H9 (cell line): ENCODE measurements around the gene MRM2. TPM values are rescaled to one million over a fixed set of nuclear protein-coding genes. Genes with fewer than 3 reads are reported as not detected.

Experiments
- DNase-seq: peaks from one replicate; pipeline ENCODE4 v3.0.0-alpha.2; 2017
- H2AFZ ChIP-seq: one replicate; pipeline ENCODE4 v1.6.1; 2013; ENCODE audit warnings: mild to moderate bottlenecking, low read length, control low read depth, moderate library complexity
- H2AK5ac ChIP-seq: 2 replicates; pipeline ENCODE4 v1.6.1; 2013; ENCODE audit warnings: low read length, control low read depth, mixed read lengths; ENCODE audit not compliant: insufficient read length
- H2BK120ac ChIP-seq: one replicate; pipeline ENCODE4 v1.6.1; 2013; ENCODE audit warnings: low read depth, mild to moderate bottlenecking, low read length, control low read depth, inconsistent platforms; ENCODE audit not compliant: poor library complexity, severe bottlenecking
- H2BK12ac ChIP-seq: 2 replicates; pipeline ENCODE4 v1.6.1; 2013; ENCODE audit warnings: low read length, control low read depth, mixed read lengths, low read depth; ENCODE audit not compliant: insufficient read length
- H2BK15ac ChIP-seq: 2 replicates; pipeline ENCODE4 v1.6.1; 2013; ENCODE audit warnings: low read depth, low read length, control low read depth
- H2BK20ac ChIP-seq: one replicate; pipeline ENCODE4 v1.6.1; 2013; ENCODE audit warnings: low read depth, mild to moderate bottlenecking, low read length, control low read depth, inconsistent platforms; ENCODE audit not compliant: poor library complexity, severe bottlenecking
- H2BK5ac ChIP-seq: 2 replicates; pipeline ENCODE4 v1.6.1; 2013; ENCODE audit warnings: low read length, control low read depth, mixed read lengths; ENCODE audit not compliant: insufficient read length
- H3K14ac ChIP-seq: 2 replicates; pipeline ENCODE4 v1.6.1; 2013; ENCODE audit warnings: low read length, control low read depth; ENCODE audit not compliant: insufficient read depth
- H3K18ac ChIP-seq: 2 replicates; pipeline ENCODE4 v1.6.1; 2013; ENCODE audit warnings: low read depth, mild to moderate bottlenecking, mixed read lengths, low read length, control low read depth; ENCODE audit not compliant: insufficient read length
- H3K23ac ChIP-seq: 2 replicates; pipeline ENCODE4 v1.6.1; 2013; ENCODE audit warnings: low read length, control low read depth, mixed read lengths, low read depth; ENCODE audit not compliant: insufficient read length
- H3K23me2 ChIP-seq: 2 replicates; pipeline ENCODE4 v1.6.1; 2013; ENCODE audit warnings: low read depth, mild to moderate bottlenecking, mixed read lengths, low read length, control low read depth; ENCODE audit not compliant: insufficient read length, poor library complexity, severe bottlenecking
- H3K27ac ChIP-seq: 2 replicates; pipeline ENCODE4 v1.5.1; 2013; ENCODE audit warnings: low read length, control low read depth, mixed read lengths, low read depth; ENCODE audit not compliant: insufficient read length
- H3K27me3 ChIP-seq: 2 replicates; pipeline ENCODE4 v1.6.1; 2013; ENCODE audit warnings: low read length, control low read depth, inconsistent platforms; ENCODE audit not compliant: insufficient read depth
- H3K4ac ChIP-seq: 2 replicates; pipeline ENCODE4 v1.6.1; 2013; ENCODE audit warnings: low read depth, mild to moderate bottlenecking, control low read depth, inconsistent platforms, low read length, moderate library complexity
- H3K4me1 ChIP-seq: 2 replicates; pipeline ENCODE4 v1.6.1; 2013; ENCODE audit warnings: low read length, control low read depth, inconsistent platforms; ENCODE audit not compliant: insufficient read depth
- H3K4me2 ChIP-seq: 2 replicates; pipeline ENCODE4 v1.6.1; 2013; ENCODE audit warnings: low read length, control low read depth, mixed read lengths; ENCODE audit not compliant: insufficient read length, insufficient read depth
- H3K56ac ChIP-seq: 2 replicates; pipeline ENCODE4 v1.6.1; 2013; ENCODE audit warnings: low read depth, mild to moderate bottlenecking, mixed read lengths, low read length, control low read depth; ENCODE audit not compliant: insufficient read length
- H3K79me1 ChIP-seq: 2 replicates; pipeline ENCODE4 v1.6.1; 2013; ENCODE audit warnings: low read depth, mild to moderate bottlenecking, moderate library complexity, low read length, control low read depth, inconsistent platforms; ENCODE audit not compliant: insufficient read depth, poor library complexity, severe bottlenecking
- H3K79me2 ChIP-seq: 2 replicates; pipeline ENCODE4 v1.6.1; 2013; ENCODE audit warnings: low read length, control low read depth, inconsistent platforms; ENCODE audit not compliant: insufficient read depth
- H3K9ac ChIP-seq: 2 replicates; pipeline ENCODE4 v1.6.1; 2013; ENCODE audit warnings: low read length, control low read depth, mixed read lengths; ENCODE audit not compliant: insufficient read length; ENCODE audit errors: extremely low read depth
- H3K9me3 ChIP-seq: one replicate; pipeline ENCODE4 v1.6.1; 2013; ENCODE audit warnings: low read depth, low read length, inconsistent platforms; ENCODE audit not compliant: control insufficient read depth
- H3T11ph ChIP-seq: one replicate; pipeline ENCODE4 v1.6.1; 2013; ENCODE audit warnings: mild to moderate bottlenecking, low read length, control low read depth, inconsistent platforms
- H4K20me1 ChIP-seq: one replicate; pipeline ENCODE4 v1.6.1; 2013; ENCODE audit not compliant: control insufficient read depth, insufficient read length, insufficient read depth
- H4K5ac ChIP-seq: 2 replicates; pipeline ENCODE4 v1.6.1; 2013; ENCODE audit warnings: low read depth, mild to moderate bottlenecking, mixed read lengths, low read length, control low read depth; ENCODE audit not compliant: insufficient read length
- H4K8ac ChIP-seq: replicated peaks from 2 replicates; pipeline ENCODE4 v1.6.1; 2013; ENCODE audit warnings: low read length, control low read depth, mixed read lengths, low read depth; ENCODE audit not compliant: insufficient read length
- H4K91ac ChIP-seq: 2 replicates; pipeline ENCODE4 v1.6.1; 2013; ENCODE audit warnings: low read depth, mild to moderate bottlenecking, moderate library complexity, mixed read lengths, low read length, control low read depth; ENCODE audit not compliant: insufficient read length
- H3K27ac Mint-ChIP-seq, 3 experiments: 2 replicates in 2 of 3; 3 replicates in 1 of 3; pipeline ENCODE4 v1.8.0; 2020 to 2021; ENCODE audit warnings: mixed read lengths in 3 of 3, mild to moderate bottlenecking in 1 of 3, moderate library complexity in 1 of 3
- H3K27me3 Mint-ChIP-seq: 2 replicates; pipeline ENCODE4 v1.8.0; 2021; ENCODE audit warnings: low read depth, mild to moderate bottlenecking, moderate library complexity, mixed read lengths
- H3K36me3 Mint-ChIP-seq, 3 experiments: 2 replicates in 2 of 3; 3 replicates in 1 of 3; pipeline ENCODE4 v1.8.0; 2020 to 2021; ENCODE audit warnings: low read depth in 3 of 3, mixed read lengths in 3 of 3; ENCODE audit not compliant: insufficient read depth in 1 of 3
- H3K4me1 Mint-ChIP-seq, 2 experiments: 2 replicates each; pipeline ENCODE4 v1.8.0; 2020; ENCODE audit warnings: mixed read lengths in 2 of 2
- H3K4me3 Mint-ChIP-seq, 2 experiments: 2 replicates in 1 of 2; 3 replicates in 1 of 2; pipeline ENCODE4 v1.8.0; 2020 to 2021; ENCODE audit warnings: mild to moderate bottlenecking in 2 of 2, mixed read lengths in 2 of 2, moderate library complexity in 1 of 2
- H3K9me3 Mint-ChIP-seq, 2 experiments: 2 replicates in 1 of 2; 3 replicates in 1 of 2; pipeline ENCODE4 v1.8.0; 2020; ENCODE audit warnings: mild to moderate bottlenecking in 2 of 2, mixed read lengths in 2 of 2, moderate library complexity in 1 of 2
- WGBS: extraction: QIAGEN DNeasy Blood & Tissue Kit; methylation state at CpG from one replicate; pipeline ENCODE4 v1.1.7; 2013; ENCODE audit warnings: missing lambda C conversion rate, low lambda C conversion rate, mixed read lengths; ENCODE audit not compliant: insufficient read length; ENCODE audit errors: extremely low coverage; 5-methylcytosine and 5-hydroxymethylcytosine counted together
- total RNA-seq: library from RNA; stranded (reverse); gene quantifications from 2 replicates; pipeline ENCODE4 v1.2.1, GENCODE V29; 2021
- TF ChIP-seq, protein P1 (sequence below): fragments of 200-600 bp; sonication (generic); conservative IDR thresholded peaks from 3 replicates; pipeline ENCODE4 v1.8.0; 2021; ENCODE audit warnings: antibody characterized with exemption, mild to moderate bottlenecking

The MRM2 gene
- total RNA-seq, 1 experiment from 2014 or later, result 59.0 TPM

DNA sequence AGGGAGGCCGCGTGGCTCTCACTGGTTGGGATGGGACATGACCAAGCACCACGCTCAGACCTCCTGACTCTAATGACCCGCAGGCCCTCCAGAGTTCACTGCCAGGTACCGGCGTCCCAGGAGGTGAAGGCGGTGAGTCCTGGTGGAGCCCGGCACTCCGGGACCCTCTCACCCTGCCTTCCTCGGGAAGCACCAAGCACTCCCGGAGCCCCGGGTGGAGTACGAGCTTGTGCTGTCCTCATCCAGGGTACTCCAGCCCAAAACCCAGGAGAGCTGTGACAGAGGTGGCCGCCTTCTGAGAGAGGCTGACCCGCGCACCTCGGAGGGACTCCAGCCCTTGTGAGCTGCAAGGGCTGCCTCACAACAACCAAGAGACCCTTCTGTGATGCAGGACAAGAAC lies 18.7 kb downstream of the MRM2 start:
- Histone ChIP-seq H4K20me1 (no peaks in the 10 kb centered on the region), H2BK15ac (no peak overlapping the region), H4K8ac (no peak overlapping the region), H2BK5ac (no peak overlapping the region), H3K79me1 (peaks cover 5% of the 10 kb centered on the region), H3K23ac (no peak overlapping the region), H3T11ph (no peak overlapping the region), H3K9me3 (no peaks in the 10 kb centered on the region), H2BK120ac (no peak overlapping the region), H2AFZ (no peak overlapping the region), H3K27me3 (no peaks in the 10 kb centered on the region), H3K23me2 (no peaks in the 10 kb centered on the region), H3K4me1 (no peaks in the 10 kb centered on the region), H3K4ac (no peak overlapping the region), H4K5ac (no peak overlapping the region), H3K9ac (no peak overlapping the region), H3K14ac (no peak overlapping the region), H2BK12ac (no peak overlapping the region), H4K91ac (no peak overlapping the region), H3K18ac (no peak overlapping the region), H2BK20ac (no peak overlapping the region), H2AK5ac (no peak overlapping the region), H3K79me2 (no peaks in the 10 kb centered on the region), H3K27ac (no peak overlapping the region), H3K56ac (no peak overlapping the region), H3K4me2 (no peak overlapping the region)
- peaks cover 26 to 79% (median 74%) of the 10 kb centered on the region in 3 experiments; a peak in 6 of 7 replicates for H3K36me3 Mint-ChIP-seq
- WGBS, result no CpG with 5 or more reads among the region's 17 CpGs
- no peaks in the 10 kb centered on the region for H3K4me1 Mint-ChIP-seq
- TF ChIP-seq, protein P1, sequence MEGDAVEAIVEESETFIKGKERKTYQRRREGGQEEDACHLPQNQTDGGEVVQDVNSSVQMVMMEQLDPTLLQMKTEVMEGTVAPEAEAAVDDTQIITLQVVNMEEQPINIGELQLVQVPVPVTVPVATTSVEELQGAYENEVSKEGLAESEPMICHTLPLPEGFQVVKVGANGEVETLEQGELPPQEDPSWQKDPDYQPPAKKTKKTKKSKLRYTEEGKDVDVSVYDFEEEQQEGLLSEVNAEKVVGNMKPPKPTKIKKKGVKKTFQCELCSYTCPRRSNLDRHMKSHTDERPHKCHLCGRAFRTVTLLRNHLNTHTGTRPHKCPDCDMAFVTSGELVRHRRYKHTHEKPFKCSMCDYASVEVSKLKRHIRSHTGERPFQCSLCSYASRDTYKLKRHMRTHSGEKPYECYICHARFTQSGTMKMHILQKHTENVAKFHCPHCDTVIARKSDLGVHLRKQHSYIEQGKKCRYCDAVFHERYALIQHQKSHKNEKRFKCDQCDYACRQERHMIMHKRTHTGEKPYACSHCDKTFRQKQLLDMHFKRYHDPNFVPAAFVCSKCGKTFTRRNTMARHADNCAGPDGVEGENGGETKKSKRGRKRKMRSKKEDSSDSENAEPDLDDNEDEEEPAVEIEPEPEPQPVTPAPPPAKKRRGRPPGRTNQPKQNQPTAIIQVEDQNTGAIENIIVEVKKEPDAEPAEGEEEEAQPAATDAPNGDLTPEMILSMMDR, result no peak
- no peak overlapping the region for H3K27ac Mint-ChIP-seq
- no peak for DNase-seq
- H3K9me3 Mint-ChIP-seq, result no peaks in the 10 kb centered on the region
- peaks cover 1% of the 10 kb centered on the region; the same call in 1 of the 2 replicates for H3K27me3 Mint-ChIP-seq
- H3K4me3 Mint-ChIP-seq, result no peak overlapping the region
